NK-92 (cell line): ENCODE measurements around the gene RBBP6.
"Not testable (repeated sequence)": the region's sequence is repeated elsewhere in the genome, so short reads cannot be mapped to it uniquely, and the experiment has no call there.

ENCODE experiments used
- DNase-seq: peaks from one replicate; lab custom pipeline; 2025; ENCODE audit not compliant: unreplicated experiment; lab: John Stamatoyannopoulos, UW

The RBBP6 gene

GRCh38 chr16:24562811-24563210, 23.4 kb downstream of the RBBP6 start:
- no peak for DNase-seq

GRCh38 chr16:24568392-24568791, 29.0 kb downstream of the RBBP6 start:
- no peak for DNase-seq

- no peak for DNase-seq
These were observed 31.7 kb downstream of the RBBP6 start for GRCh38 chr16:24571096-24571495.

- DNase-seq, result no peak
These were observed 32.7 kb downstream of the RBBP6 start for GRCh38 chr16:24572069-24572468.

- DNase-seq, result no peak
These were observed 33.8 kb downstream of the RBBP6 start for GRCh38 chr16:24573141-24573540.

GRCh38 chr16:24574515-24575485, 35.4 kb downstream of the RBBP6 start:
- not testable (repeated sequence) for DNase-seq

DNA sequence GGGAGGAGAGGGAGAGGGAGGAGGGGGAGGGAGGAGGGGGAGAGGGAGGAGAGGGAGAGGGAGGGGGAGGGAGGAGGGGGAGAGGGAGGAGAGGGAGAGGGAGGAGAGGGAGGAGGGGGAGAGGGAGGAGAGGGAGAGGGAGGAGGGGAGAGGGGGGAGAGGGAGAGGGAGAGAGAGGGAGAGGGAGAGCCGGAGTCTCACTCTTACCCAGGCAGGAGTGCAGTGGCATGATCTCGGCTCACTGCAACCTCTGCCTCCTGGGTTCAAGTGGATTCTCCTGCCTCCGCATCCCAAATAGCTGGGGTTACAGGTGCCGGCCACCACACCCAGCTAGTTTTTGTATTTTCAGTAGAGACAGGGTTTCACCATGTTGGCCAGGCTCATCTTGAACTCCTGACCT, 36.4 kb downstream of the RBBP6 start:
- DNase-seq, result not testable (repeated sequence)

DNA sequence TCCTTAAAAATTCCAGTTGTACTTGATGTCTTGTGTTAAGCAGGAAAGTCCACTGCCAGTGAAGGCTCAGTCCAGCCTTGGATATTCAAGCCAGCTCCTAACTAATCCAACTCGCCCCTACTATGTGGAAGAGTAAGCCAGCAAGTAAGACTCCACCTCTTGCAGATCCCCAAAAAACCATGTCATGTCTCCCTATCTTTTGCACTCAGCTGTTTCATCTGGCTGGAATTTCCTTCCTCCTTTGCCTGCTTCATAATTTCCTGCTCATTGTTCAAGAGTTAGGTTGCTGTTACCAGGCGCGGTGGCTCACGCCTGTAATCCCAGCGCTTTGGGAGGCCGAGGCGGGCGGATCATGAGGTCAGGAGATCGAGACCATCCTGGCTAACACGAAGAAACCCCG, 37.8 kb downstream of the RBBP6 start:
- DNase-seq, result no peak

DNA sequence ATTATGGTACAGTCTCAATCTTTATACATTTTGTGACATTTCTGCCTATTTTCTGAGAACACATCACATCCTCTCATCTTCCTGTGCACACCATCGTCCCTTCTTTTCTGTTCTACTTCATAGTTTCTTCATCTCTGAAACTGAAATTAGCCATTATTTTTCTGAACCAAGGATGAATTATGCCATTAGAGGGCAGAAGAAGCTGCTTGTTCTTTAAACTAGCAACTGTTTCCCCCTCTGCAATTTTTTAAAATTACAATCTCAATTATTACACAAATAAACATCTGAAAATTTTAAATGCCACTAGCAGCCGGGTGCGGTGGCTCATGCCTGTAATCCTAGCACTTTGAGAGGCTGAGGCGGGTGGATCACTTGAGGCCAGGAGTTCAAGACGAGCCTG, 41.3 kb downstream of the RBBP6 start:
- DNase-seq, result no peak

- no peak for DNase-seq
These were observed 44.1 kb downstream of the RBBP6 start for GRCh38 chr16:24583494-24583893.

DNA sequence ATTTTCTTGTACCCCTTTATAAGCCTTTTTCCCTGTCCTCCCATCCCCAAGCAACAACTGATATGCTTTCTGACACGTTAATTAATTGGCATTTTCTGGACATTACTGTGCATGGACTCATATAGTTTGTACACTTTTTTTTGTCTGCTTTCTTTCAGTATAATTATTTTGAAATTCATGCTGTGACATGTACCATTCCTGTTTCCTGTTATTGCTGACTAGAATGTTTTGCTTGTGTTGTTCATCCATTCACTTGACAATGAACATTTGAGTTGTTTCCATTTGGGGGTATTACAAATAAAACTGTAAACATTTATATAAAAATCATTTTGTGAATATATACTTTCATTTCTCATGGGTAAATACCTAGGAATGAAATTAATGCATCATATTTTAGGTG, 50.6 kb downstream of the RBBP6 start:
- DNase-seq, result no peak

DNA sequence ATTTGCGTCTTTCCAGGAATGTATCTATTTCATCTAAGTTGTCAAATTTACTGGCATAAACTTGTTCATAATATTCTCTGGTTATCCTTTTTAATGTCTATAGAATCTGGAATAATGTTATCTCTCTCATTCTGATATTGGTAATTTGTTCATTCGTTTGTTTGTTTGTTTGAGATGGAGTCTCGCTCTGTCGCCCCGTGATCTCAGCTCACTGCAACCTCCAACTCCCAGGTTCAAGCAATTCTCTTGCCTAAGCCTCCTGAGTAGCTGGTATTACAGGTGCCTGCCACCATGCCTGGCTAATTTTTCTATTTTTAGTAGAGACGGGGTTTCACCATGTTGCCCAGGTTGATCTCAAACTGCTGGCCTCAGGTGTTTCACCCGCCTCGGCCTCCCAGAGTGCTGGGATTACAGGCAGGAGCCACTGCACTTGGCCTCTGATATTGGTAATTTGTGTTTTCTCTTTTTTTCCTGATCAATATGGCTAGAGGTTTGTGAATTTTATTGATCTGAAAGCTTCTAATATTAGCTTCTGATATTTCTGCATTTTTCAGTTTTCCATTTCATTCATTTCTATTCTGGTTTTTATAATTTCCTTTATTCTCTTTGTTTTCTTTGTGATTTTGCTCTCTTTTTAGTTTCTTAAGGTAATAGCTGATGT, 59.5 kb downstream of the RBBP6 start:
- no peak for DNase-seq

- no peak for DNase-seq
These were observed 70.0 kb downstream of the RBBP6 start for GRCh38 chr16:24609417-24609739.

DNA sequence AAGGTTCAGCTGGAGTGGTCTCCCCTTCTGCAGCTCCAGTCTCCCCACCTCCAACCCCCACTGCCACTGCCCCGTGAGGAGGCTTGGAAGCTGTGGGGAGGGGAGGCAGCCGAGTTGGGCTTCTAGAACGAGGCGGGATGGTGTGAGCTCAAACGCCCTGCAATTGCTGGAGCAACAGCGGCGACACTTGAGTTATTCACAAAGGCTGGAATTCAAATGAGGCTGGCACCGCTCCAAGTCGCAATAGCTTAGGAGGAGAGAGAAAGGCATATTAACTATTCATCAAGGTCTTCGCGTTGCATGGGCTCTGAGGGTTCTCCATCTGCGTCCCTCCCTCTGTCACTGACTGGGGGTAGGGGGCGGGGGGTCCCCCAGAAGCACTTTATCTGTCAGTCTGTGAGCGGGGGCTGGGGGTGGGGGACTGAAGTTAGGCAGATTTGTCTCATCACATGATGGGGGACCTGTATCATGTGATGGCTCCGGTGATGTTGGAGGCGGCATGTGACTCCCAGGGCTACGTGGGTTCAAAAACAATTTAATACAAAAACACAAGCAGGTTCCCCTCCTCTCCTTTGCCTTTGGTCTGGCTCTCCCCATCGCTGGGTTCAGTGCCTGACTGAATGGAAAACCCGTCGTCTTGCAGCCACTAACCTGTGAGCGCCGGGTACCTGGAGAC, 70.5 kb downstream of the RBBP6 start:
- DNase-seq, result no peak

- no peak for DNase-seq
These were observed 71.0 kb downstream of the RBBP6 start for GRCh38 chr16:24610416-24610755.

GRCh38 chr16:24611310-24611709, 71.9 kb downstream of the RBBP6 start:
- DNase-seq, result no peak

DNA sequence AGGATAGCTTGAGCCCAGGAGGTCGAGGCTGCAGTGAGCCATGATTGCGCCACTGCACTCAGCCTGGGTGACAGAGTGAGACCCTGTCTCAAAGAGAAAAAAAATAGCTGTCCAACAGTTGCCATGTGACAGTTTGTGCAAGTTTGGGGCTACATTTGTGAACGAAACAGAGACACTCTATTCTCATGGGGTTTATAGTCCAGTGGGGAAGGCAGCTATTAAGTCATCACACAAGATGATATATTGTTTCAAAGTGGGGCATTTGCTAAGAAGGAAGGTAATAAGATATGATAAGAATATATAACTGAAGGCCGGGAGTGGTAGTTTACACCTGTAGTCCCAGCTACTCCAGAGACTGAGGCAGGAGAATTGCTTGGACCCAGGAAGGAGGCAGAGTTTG, 73.3 kb downstream of the RBBP6 start:
- DNase-seq, result no peak

DNA sequence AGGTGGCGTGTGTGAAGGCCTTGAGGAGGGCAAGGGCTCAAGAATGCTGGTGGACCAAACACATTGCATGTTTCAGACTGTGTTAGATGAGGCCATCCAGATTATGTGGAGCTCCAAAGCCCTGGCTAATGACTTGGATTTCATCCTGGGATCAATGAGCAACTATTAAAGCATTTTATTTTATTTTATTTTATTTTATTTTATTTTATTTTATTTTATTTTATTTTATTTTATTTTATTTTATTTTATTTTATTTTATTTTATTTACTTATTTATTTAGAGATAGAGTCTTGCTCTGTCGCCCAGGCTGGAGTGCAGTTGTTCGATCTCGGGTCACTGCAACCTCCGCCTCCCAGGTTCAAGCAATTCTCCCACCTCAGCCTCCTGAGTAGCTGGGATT, 73.9 kb downstream of the RBBP6 start:
- not testable (repeated sequence) for DNase-seq

GRCh38 chr16:24617502-24617901, 78.1 kb downstream of the RBBP6 start:
- DNase-seq, result no peak
